GM18508 (cell line): ENCODE results near the gene CACNA1A.
"Not testable (repeated sequence)": the region's sequence is repeated elsewhere in the genome, so short reads cannot be mapped to it uniquely, and the experiment has no call there.

Experiments
- ATAC-seq: cut with Tn5 transposase; IDR thresholded peaks from one replicate; pipeline ENCODE4 v1.9.1; 2021; ENCODE audit warnings: moderate number of reproducible peaks; ENCODE audit not compliant: insufficient read depth, unreplicated experiment

The CACNA1A gene

DNA sequence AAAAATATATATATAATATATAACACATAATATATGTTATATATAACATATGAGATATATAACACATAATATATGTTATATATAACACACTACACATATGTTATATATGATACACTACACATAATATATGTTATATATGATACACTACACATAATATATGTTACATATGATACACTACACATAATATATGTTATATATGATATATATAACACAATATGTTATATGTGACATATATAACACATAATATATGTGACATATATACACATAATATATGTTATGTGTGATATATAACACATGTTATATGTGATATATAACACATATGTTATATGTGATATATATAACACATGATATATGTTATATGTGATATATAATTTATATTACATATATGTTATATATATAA, 129.7 kb downstream of the CACNA1A start:
- no peak for ATAC-seq

DNA sequence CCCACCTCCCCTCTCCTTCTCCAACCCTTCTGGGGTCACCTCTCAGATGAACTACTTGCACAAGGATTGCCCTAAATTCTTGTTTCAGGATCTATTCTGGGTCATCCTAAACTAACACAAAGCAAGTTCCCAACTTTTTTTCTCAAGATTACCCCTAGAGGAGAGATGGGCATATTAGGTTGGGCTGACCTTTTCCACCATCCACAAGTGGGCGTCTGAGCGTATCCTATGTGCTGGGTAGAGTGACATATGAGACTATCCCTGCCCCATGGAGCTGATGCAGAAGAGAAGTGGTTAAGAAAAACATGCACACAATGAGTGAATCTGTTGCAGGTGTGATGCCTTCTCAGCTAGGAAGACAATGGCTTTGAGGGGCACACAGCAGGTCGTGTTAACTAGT, 132.7 kb downstream of the CACNA1A start:
- ATAC-seq, result no peak

DNA sequence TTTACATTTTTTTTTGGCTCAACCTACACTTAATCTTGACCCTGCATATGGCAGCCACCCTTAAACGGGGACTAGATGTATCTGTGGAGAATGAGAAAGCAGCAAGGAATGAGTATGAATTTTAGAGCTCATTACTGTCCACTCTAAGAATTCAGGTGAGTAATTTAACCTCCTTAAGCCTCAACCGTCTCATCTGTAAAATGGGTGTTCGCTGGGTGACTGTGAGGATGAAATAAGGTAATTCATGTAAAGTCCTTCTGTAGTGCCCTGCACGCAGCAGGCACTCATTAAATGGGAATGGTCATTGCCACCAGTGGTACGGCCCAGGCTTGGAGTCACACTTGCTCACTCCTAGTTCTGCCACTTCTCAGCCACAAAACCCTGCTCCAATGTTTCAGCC, 135.3 kb downstream of the CACNA1A start:
- ATAC-seq, result no peak

DNA sequence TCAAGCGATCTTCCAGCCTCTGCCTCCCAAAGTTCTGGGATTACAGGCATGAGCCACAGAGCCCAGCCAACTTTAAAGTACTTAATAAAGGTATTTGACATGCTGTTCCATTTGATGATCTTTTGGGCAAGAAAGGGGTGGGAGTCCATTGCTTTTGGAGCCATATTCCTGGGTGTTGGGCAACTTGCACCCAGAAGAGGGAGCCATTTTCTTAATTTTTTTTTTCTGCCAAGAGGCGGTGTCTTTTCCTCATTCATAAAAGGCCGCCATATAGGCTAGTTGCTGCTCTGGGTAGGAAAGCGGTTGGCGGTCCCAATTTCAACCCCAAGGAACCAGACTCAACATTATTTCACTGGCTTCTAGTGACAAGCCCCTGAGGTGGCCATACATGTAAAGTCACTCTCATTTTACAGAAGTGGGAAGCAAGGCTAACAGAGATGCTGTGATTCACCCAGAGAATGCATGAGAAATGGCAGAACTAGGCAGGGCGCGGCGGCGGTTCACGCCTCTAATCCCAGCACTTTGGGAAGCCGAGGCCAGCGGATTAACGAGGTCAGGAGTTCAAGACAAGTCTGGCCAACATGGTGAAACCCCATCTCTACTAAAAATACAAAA, 139.6 kb downstream of the CACNA1A start:
- no peak for ATAC-seq

DNA sequence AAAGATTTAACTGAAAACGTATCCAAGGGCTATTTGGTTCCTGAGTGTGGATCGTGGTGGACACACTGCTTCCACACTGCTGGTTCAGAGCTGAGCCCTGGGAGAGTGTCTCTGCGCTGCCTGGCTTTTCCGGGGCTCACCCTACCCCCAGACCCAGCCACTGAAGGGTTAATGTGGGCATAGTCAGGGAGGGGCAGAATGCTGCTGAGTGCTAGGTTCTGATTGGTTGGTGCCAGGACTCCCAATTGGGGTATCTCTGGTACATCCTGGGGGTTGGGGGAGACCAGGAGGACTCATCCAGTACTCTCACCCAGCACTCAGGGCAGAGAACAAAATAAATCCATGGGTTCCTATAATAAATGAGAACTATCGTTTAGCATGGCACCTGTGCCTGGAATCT, 142.3 kb downstream of the CACNA1A start:
- ATAC-seq, result no peak

DNA sequence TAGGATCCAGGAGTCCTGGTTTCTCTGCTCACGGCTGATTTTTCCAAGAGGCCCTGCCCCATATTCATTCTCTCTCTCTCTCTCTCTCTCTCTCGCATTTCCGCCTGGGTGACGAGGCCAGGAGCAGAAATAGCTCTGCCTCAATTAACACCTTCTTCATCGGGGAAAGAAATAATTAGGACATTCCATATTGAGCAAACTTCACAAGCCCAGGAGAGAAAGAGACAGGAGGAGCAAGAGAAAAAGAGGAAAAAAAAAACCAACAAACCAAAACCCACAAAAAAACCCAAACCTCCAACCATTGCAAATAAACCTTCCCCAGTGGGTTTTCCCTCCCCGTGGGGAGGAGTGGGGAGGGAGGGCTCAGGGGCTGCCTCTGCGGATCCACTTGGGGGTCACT, 143.0 kb downstream of the CACNA1A start:
- ATAC-seq, result no peak

DNA sequence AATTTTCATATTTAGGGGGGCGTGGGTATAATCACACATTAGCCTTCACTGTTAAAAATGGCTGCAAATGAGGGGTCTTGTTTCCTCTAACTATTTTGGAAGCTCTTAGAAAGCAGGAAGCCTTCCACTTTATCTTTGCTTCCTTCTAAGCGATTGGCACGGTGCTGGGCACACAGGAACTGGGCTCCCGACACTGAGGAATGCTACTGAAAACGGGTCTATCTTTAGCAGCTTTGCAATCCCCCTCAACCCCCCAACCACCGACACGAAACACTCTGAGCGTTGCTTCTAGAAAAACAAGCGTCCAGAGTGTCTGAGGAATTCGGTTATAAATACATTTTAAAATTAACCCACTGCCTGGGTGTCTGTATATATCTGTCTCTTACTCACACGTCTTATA, 143.6 kb downstream of the CACNA1A start:
- ATAC-seq, result no peak

DNA sequence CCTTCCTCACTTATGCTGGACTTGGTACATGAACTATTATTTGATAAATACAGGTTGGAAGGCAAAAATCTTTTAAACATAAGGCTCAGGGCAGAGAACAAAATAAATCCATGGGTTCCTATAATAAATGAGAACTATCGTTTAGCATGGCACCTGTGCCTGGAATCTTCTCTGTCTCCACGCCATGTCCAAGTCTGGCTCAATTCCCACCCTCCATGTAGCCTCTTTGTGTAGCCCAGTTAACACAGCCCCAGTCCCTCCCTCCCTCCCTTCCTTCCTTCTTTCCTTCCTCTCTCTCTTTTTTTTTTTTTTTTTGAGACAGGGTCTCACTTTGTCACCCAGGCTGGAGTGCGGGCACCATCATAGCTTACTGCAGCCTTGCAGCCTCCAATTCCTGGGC, 144.6 kb downstream of the CACNA1A start:
- not testable (repeated sequence) for ATAC-seq

DNA sequence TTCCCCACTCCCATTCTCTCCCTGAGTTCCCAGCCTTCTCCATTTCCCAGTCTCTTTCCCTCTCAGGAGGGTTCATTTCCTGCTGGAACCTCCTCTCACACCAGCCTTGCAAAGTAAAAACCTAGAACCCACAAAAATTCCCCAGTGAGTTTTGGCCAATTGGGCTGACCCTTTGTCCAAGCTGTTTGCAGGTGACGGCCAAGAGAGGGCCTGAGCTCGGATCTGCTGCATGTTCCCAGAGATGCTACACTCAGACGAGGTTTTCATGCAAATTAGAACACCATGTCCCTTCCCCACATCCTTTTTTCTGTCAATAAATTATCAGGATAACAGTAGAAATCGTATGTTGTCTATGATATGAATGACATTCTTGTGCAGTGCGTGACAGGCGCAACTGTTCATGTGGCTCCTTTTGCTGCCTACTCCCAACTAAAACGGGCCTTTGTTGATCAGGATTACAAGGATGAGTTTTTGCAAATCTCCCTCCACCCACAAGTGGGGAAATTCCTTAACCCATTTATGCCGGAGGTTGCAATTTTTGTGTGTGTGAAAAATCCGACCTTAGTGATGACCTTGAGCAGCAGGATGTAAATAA, 149.5 kb downstream of the CACNA1A start:
- ATAC-seq, result no peak

DNA sequence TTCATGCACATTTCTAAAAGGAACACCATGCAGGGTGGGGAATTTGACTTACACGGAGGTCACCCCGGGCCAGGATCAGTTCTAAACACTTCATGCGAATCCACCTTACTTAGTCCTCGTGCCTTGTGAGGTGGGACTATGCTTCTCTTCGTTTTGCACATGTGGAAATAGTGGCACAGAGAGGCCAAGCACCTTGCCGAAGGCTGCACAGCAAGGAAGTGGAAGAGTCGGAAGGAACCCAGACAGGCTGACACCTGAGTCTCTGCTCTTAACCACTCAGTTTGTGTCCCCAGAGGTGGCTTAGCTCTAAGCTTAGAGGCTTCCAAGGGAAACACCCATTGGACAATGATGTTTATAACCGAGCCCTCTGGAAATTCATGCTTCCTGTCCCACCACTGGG, 150.1 kb downstream of the CACNA1A start:
- ATAC-seq, result no peak

DNA sequence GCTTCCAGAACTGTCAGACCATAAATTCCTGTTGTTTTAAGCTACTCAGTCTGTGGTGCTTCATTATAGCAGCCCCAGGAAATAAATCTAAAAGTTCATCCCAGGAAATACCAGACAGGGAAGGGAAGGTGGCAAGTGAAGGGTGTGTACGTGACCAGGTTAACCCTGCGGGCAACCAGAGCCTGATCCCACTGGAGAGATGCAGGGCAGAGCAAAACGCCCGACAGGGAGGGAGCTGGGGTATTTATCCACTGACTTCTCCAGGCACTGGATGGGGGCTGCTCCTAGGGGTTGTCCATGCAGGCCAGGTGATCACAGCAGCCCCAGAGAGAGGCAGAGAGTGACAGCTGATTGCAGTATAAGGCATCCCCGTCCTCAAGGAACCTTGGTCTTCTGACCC, 150.9 kb downstream of the CACNA1A start:
- ATAC-seq, result no peak

DNA sequence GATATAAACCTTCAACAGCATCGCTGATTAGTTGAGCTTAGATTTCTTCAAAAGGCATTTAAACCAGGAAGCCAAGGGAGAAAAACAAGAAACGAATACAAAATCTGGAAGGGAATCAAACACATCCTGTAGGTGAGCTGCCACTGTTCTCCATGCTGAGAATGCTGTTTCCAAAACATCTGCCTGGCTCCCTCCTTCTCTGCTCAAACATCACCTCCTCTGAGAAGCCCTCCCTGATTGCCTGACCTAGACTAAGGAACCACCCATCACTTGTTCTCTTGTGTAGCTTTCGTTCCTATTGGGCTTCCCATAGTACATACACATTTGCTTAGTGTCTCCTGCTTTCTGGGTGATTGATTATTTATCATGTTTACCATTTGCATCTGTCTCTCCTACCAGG, 152.7 kb downstream of the CACNA1A start:
- ATAC-seq, result no peak

DNA sequence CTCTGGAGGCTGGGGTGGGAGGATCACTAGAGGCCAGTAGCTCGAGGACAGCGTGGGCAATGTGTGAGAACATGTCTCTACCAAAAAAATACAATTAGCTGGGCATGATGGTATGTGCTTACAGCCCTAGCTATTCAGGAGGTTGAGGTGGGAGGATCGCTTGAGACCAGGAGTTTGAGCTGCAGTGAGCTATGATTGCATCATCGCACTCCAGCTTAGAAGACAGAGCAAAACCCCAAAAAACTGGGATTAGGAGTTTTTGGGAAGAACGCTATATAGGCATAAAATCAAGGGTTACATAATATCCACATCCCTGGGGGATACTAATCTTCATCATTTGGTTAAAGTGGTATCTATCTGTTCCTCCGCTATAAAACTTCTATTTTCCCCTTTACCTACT, 155.5 kb downstream of the CACNA1A start:
- no peak for ATAC-seq

DNA sequence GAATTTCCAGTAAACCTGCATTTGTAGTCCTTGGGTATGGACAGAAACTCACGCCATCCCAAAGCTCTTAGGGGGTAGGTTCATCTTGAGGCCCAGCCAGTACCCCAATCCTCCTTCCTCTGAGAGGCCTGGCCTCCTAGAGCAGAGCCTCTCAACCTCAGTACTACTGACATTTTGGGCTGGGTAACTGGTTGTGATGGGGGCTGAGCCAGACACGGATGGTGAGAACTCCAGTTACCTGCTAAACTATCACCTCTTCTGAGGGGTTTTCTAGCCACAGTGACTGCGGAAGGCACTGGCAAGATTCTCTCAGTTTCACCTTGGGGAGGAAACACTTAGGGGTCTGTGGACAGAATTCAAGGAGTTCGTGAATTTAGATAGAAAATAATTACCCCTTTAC, 156.2 kb downstream of the CACNA1A start:
- no peak for ATAC-seq

DNA sequence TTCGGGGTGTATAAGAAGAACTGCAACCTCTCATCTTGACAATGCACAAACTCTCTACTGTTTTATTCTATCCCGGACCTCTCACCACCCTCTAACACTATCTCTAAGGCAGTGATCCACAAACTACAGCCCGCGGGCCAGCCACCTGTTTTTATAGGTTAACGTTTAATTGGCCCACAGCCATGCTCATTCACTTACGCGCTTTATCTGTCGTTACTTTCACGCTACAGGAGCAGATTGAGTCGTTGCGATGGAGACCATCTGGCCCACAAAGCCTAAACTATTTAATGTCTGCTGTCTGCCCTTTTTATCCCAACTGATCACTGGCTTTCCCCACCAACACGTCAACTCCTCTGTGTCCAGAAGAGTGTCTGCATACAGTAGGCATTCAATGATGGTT, 158.9 kb downstream of the CACNA1A start:
- ATAC-seq, result no peak

DNA sequence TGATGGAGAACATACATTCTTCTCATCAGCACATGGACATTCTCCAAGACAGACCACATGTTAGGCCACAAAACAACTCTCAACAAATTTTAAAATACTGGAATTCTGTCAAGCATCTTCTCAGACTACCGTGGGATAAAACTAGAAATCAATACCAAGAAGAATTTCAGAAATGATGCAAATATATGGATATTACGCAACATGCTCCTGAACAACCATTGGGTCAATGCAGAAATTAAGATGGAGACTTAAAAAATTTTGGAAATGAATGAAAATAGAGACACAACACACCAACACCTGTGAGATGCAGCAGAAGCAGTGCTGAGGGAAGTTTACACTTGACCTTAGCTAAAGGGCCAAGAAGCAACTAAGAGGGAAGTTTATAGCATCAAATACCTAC, 162.8 kb downstream of the CACNA1A start:
- no peak for ATAC-seq

DNA sequence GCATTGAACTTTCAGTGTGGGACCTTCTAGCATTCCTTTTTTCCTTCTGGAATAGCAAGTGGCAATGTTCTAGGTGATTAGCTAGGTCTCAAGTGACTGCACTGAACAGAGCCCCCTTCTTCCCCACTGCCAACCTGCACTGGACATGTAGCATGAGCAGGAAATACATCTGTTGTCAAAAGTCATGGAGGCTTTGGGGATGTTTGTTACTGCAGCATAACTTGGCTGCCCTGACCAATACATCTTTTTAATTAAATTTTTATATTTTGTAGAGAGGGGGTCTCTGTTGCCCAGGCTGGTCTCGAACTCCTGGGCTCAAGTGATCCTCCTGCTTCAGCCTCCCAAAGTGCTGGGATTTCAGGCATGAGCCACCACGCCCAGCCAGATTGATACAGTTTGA, 163.6 kb downstream of the CACNA1A start:
- no peak for ATAC-seq

DNA sequence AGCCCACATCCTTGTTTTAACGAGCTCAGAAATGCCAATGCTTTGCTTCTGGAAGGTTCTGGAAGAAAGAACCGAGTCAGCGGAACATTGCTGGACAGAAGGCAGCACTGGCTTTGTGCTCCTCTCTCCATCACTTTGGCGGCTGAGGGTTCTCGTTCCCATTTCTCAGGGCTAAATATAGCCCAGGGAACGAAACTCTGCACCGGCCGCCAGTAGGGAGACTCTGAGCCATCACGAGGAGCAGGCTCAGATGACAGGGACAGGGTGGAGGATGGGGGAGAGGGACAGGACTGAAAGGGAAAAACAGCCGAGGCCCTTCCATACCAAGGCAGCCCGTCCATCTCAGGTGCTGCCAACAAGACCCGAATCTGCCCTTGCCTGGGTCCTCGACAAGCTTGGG, 166.4 kb downstream of the CACNA1A start:
- ATAC-seq, result no peak

DNA sequence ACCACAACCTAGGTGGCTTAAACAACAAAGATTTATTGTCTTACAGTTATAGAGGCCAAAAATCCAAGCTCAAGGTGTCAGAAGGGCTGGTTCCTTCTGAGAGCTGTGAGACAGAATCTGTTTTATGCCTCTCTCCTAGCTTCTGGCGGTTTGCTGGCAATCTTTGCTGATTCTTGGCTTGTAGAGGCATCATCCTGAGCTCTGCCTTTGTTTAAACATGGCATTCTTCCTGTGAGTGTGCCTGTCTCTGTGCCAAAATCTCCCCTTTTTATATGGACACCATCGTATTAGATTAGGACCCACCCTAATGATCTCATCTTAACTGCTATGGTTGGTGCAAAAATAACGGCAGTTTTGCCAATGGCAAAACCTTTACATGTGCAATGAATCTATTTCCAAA, 169.1 kb downstream of the CACNA1A start:
- ATAC-seq, result no peak

DNA sequence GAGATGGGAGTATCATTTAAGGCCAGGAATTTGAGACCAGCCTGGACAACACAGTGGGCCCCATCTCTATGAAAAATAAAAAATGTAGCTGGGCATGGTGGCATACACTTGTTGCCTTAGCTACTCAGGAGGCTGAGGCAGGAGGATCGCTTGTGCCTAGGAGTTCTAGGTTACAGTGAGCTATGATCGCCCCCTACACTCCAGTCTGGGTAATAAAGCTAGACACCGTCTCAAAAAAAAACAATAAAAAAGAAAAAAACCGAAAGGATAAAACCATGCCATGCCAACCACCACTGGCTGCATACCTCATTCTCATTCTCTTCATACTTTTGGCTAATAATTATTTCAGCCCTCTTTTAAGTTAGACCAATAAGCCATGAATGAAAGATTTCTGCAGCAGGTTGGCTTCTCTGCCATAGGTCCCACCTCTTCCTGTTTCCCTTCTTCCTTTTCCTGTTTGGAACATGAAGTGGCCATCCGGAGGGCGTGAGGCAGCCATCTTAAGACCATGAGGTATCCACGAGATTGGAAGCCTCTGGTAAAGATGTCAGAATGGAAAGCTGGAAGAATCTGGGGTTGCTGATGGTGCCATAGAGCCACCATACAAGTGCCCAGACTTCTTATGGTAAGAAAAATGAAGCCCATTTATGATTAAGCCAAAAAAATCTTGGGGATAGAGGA, 171.3 kb downstream of the CACNA1A start:
- ATAC-seq, result no peak

DNA sequence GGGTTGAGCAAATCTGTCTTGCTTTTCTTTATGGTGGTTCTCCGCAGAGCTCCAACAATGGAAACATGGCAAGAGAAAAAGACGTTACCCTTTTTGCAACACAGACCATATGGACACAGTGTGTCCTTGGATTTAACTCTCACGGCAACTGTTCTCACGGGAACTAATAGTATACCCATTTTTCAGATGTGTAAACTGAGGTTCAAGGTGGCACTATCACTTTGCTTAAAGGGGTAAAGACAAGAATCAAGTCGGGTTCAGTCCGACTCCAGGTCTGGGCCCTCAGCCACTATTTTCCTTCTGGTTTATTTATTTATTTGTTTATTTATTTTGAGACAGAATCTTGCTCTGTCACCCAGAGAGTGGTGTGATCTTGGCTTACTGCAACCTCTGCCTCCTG, 176.0 kb downstream of the CACNA1A start:
- no peak for ATAC-seq

DNA sequence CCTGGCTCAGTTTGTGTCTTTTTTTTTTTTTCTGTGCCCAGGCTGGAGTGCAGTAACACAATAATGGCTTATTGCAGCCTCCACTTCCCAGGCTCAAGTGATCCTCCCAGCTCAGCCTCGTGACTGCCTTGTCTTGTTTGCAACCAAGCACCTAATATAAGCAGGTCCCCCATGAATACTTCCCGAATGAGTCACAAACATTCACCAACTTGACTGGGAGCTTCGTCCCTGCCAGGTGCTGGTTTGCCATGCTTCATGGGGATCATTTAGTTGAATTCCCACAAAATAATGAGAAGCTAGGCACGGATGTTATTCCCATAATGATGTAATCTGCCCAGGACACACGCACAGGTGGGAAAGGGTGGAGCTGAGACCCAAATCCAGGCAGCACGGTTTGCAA, 176.5 kb downstream of the CACNA1A start:
- no peak for ATAC-seq
